ENCODE data around the gene ANK2. TPM values are rescaled to one million over a fixed set of nuclear protein-coding genes. Genes with fewer than 3 reads are reported as not detected.

The ANK2 gene
- total RNA-seq, 2 experiments from 2014 or later, result 0.38 to 4.0 TPM

- ChIA-PET CTCF (ENCODE audit: unreplicated experiment) (no interaction called here), POLR2A (no interaction called here)
- no peaks in the 10 kb centered on the region for H3K79me2 ChIP-seq (ENCODE audit: insufficient read depth, low read depth, low read length)
- TF ChIP-seq EZH2phosphoT487 (IDR thresholded peaks at IDR 0.05; ENCODE audit: borderline replicate concordance, low read depth, low read length) (no peak), CTCF (conservative IDR thresholded peaks at IDR 0.05; ENCODE audit: low read length) (no peak)
- DNase-seq (ENCODE audit: low spot score), result no peak
- H3K4me2 ChIP-seq (ENCODE audit: low read length), result no peak overlapping the region
- H3K9me3 ChIP-seq (ENCODE audit: low read length), result no peaks in the 10 kb centered on the region
- H2AFZ ChIP-seq (ENCODE audit: low read length), result no peak overlapping the region
- intact Hi-C loops (cut with micrococcal nuclease; ENCODE audit: unreplicated experiment), result no loop called here
- H4K20me1 ChIP-seq (ENCODE audit: insufficient read depth, low read length), result no peaks in the 10 kb centered on the region
- BruUV-seq (replicated peaks), result no TSS peak
- H3K36me3 ChIP-seq (ENCODE audit: insufficient read depth, low read length), result no peaks in the 10 kb centered on the region
- H3K4me3 ChIP-seq (ENCODE audit: low read depth, low read length, poor library complexity, severe bottlenecking), result no peak overlapping the region
- H3K4me1 ChIP-seq (ENCODE audit: insufficient read depth, low read length, poor library complexity, severe bottlenecking), result peaks cover 10% of the 10 kb centered on the region
- H3K27ac ChIP-seq (ENCODE audit: low read depth, low read length, poor library complexity, severe bottlenecking), result no peak overlapping the region
- H3K9me2 ChIP-seq (ENCODE audit: insufficient read depth, low read length), result no peaks in the 10 kb centered on the region
Measured at GRCh38 chr4:113411496-113411938, 362.1 kb downstream of the ANK2 start.

GRCh38 chr4:113419631-113420030 is 370.2 kb downstream of the ANK2 start:
- Histone ChIP-seq H3K27ac (ENCODE audit: low read depth, low read length, poor library complexity, severe bottlenecking) (no peak overlapping the region), H3K36me3 (ENCODE audit: insufficient read depth, low read length) (no peaks in the 10 kb centered on the region), H3K9me3 (ENCODE audit: low read length) (0 out of 2 replicates have a peak, but pooled peaks cover 3% of the 10 kb centered on the region), H3K79me2 (ENCODE audit: insufficient read depth, low read depth, low read length) (no peaks in the 10 kb centered on the region), H3K9me2 (ENCODE audit: insufficient read depth, low read length) (no peaks in the 10 kb centered on the region), H4K20me1 (ENCODE audit: insufficient read depth, low read length) (no peaks in the 10 kb centered on the region), H2AFZ (ENCODE audit: low read length) (no peak overlapping the region), H3K4me1 (ENCODE audit: insufficient read depth, low read length, poor library complexity, severe bottlenecking) (no peaks in the 10 kb centered on the region), H3K4me2 (ENCODE audit: low read length) (no peak overlapping the region), H3K4me3 (ENCODE audit: low read depth, low read length, poor library complexity, severe bottlenecking) (no peak overlapping the region)
- no peak for DNase-seq (ENCODE audit: low spot score)
- CTCF ChIA-PET (ENCODE audit: unreplicated experiment), result no interaction called here
- BruUV-seq (replicated peaks), result no TSS peak
- POLR2A ChIA-PET, result no interaction called here
- TF ChIP-seq CTCF (conservative IDR thresholded peaks at IDR 0.05; ENCODE audit: low read length) (no peak), EZH2phosphoT487 (IDR thresholded peaks at IDR 0.05; ENCODE audit: borderline replicate concordance, low read depth, low read length) (no peak)
- intact Hi-C loops (cut with micrococcal nuclease; ENCODE audit: unreplicated experiment), result no loop called here

- CTCF ChIA-PET (ENCODE audit: unreplicated experiment), result no interaction called here
- H3K79me2 ChIP-seq (ENCODE audit: insufficient read depth, low read depth, low read length), result no peaks in the 10 kb centered on the region
- H3K9me3 ChIP-seq (ENCODE audit: low read length), result 0 out of 2 replicates have a peak, but pooled peaks cover 3% of the 10 kb centered on the region
- H3K4me2 ChIP-seq (ENCODE audit: low read length), result no peak overlapping the region
- H2AFZ ChIP-seq (ENCODE audit: low read length), result no peak overlapping the region
- BruUV-seq (replicated peaks), result no TSS peak
- no peaks in the 10 kb centered on the region for H3K4me1 ChIP-seq (ENCODE audit: insufficient read depth, low read length, poor library complexity, severe bottlenecking)
- no peaks in the 10 kb centered on the region for H3K36me3 ChIP-seq (ENCODE audit: insufficient read depth, low read length)
- POLR2A ChIA-PET, result no interaction called here
- no peak overlapping the region for H3K4me3 ChIP-seq (ENCODE audit: low read depth, low read length, poor library complexity, severe bottlenecking)
- H4K20me1 ChIP-seq (ENCODE audit: insufficient read depth, low read length), result no peaks in the 10 kb centered on the region
- no peak for TF ChIP-seq CTCF (conservative IDR thresholded peaks at IDR 0.05; ENCODE audit: low read length)
- TF ChIP-seq EZH2phosphoT487 (IDR thresholded peaks at IDR 0.05; ENCODE audit: borderline replicate concordance, low read depth, low read length), result no peak
- H3K9me2 ChIP-seq (ENCODE audit: insufficient read depth, low read length), result no peaks in the 10 kb centered on the region
- intact Hi-C loops (cut with micrococcal nuclease; ENCODE audit: unreplicated experiment), result no loop called here
- H3K27ac ChIP-seq (ENCODE audit: low read depth, low read length, poor library complexity, severe bottlenecking), result no peak overlapping the region
- no peak for DNase-seq (ENCODE audit: low spot score)
Measured at GRCh38 chr4:113420938-113421337, 371.5 kb downstream of the ANK2 start.
